ENCODE results near the gene ZSWIM7.

ZSWIM7 gene

DNA sequence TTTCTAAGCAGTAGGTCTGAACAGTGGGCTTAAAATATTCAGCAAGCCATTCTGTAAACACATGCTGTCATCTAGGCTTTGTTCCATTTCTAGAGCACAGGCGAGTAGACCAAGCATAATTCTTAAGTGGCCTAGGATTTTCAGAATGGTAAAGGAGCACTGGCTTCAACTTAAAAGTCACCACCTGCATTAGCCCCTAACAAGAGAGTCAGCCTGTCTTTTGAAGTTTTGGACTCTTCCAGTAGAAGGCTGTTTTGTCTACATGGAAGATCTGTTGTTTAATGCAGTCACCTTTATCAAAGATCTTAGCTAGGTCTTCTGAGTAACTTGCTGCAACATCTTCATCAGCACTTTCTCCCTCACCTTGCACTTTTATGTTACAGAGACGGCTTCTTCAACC, 36.8 kb upstream of the ZSWIM7 start:
- H3K4me3 ChIP-seq (ENCODE audit: low read depth, low read length): no peak overlapping the region
- no peak for DNase-seq (ENCODE audit: low read depth)
- TF ChIP-seq, protein P1, sequence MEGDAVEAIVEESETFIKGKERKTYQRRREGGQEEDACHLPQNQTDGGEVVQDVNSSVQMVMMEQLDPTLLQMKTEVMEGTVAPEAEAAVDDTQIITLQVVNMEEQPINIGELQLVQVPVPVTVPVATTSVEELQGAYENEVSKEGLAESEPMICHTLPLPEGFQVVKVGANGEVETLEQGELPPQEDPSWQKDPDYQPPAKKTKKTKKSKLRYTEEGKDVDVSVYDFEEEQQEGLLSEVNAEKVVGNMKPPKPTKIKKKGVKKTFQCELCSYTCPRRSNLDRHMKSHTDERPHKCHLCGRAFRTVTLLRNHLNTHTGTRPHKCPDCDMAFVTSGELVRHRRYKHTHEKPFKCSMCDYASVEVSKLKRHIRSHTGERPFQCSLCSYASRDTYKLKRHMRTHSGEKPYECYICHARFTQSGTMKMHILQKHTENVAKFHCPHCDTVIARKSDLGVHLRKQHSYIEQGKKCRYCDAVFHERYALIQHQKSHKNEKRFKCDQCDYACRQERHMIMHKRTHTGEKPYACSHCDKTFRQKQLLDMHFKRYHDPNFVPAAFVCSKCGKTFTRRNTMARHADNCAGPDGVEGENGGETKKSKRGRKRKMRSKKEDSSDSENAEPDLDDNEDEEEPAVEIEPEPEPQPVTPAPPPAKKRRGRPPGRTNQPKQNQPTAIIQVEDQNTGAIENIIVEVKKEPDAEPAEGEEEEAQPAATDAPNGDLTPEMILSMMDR (IDR thresholded peaks at IDR 0.05; ENCODE audit: insufficient read depth, low read depth, low read length, missing control alignments): no peak

DNA sequence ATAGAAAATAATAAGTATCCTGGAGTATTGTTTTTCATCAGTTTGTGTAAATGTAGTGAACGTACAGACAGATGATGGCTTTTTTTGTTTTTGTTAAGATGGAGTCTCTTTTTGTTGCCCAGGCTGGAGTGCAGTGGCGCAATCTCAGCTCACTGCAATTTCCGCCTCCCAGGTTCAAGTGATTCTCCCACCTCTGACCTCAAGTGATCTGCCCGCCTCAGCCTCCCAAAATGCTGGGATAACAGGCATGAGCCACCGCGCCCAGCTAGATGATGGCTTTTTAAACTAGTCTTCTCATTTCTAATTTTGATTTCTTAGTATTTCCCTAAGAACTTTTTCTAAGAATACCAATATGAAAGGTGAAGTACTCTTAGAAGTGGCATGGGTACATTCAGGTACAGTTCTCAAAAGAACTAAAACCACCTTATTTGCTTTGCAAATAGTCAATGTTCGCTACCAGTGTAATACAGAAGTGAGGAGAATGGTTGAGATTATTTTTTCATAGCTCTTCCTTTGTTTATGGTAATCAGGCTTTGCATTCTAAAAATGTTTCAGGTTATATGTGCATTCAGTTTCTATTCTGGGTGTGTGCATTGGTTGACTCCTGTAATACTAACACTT, 34.3 kb upstream of the ZSWIM7 start:
- no peak overlapping the region for H3K4me3 ChIP-seq (ENCODE audit: low read depth, low read length)
- TF ChIP-seq, protein P1 (IDR thresholded peaks at IDR 0.05; ENCODE audit: insufficient read depth, low read depth, low read length, missing control alignments): no peak
- peak; percentile 10 for DNase-seq (ENCODE audit: low read depth)

GRCh38 chr17:16027708-16028584, 28.4 kb upstream of the ZSWIM7 start:
- DNase-seq (ENCODE audit: low read depth): peak; percentile 64
- no peak overlapping the region for H3K4me3 ChIP-seq (ENCODE audit: low read depth, low read length)
- TF ChIP-seq, protein P1 (IDR thresholded peaks at IDR 0.05; ENCODE audit: insufficient read depth, low read depth, low read length, missing control alignments): no peak

DNA sequence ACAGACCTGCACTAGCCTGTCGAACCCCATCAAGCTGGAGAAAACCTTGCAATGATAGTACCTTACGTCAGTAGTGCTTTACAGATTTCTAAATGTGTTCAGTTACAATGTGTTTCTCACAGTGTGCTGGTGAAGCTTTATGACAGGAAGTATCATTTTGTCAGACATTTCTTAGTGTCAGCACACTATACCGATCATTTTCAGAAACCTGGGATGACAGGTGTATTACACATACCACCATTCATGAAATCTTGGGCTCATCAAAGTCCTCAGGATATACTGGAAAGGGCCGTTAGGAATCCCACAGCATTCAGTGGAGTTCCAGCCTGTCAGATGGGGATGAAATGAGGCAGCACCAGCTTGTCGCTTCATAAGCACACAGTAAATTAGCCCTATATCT, 27.4 kb upstream of the ZSWIM7 start:
- TF ChIP-seq, protein P1 (IDR thresholded peaks at IDR 0.05; ENCODE audit: insufficient read depth, low read depth, low read length, missing control alignments): no peak
- DNase-seq (ENCODE audit: low read depth): no peak
- no peak overlapping the region for H3K4me3 ChIP-seq (ENCODE audit: low read depth, low read length)

GRCh38 chr17:16025202-16025601, 25.7 kb upstream of the ZSWIM7 start:
- no peak overlapping the region for H3K4me3 ChIP-seq (ENCODE audit: low read depth, low read length)
- DNase-seq (ENCODE audit: low read depth): no peak
- TF ChIP-seq, protein P1 (IDR thresholded peaks at IDR 0.05; ENCODE audit: insufficient read depth, low read depth, low read length, missing control alignments): no peak

- no peak overlapping the region for H3K4me3 ChIP-seq (ENCODE audit: low read depth, low read length)
- TF ChIP-seq, protein P1 (IDR thresholded peaks at IDR 0.05; ENCODE audit: insufficient read depth, low read depth, low read length, missing control alignments): no peak
- DNase-seq (ENCODE audit: low read depth): no peak
Observed at GRCh38 chr17:16023881-16024280, 24.4 kb upstream of the ZSWIM7 start.

Measured in GM12865 (cell line).